Measurements from ENCODE around the gene RETSAT. TPM values are rescaled to one million over a fixed set of nuclear protein-coding genes. Genes with fewer than 3 reads are reported as not detected.

The RETSAT gene
- total and polyA plus RNA-seq, 2 of the 13 experiments (the other 11 are each of a cell fraction or from before 2014, with no cell fraction given): 46.7 to 61.0 TPM

- TF ChIP-seq NR2F1 (CRISPR knock-in tag; IDR thresholded peaks at IDR 0.05): no peak
- no peak for TF ChIP-seq TFE3 (CRISPR knock-in tag; IDR thresholded peaks at IDR 0.05)
- no peak for TF ChIP-seq HINFP (CRISPR knock-in tag; IDR thresholded peaks at IDR 0.05; ENCODE audit: low read depth)
- no peak for TF ChIP-seq DMAP1 (CRISPR knock-in tag; IDR thresholded peaks at IDR 0.05)
- no peak for TF ChIP-seq ZNF7 (CRISPR knock-in tag; IDR thresholded peaks at IDR 0.05)
- no peak for TF ChIP-seq ZNF703 (CRISPR knock-in tag; IDR thresholded peaks at IDR 0.05; ENCODE audit: borderline replicate concordance)
- no peak for TF ChIP-seq SP5 (CRISPR knock-in tag; IDR thresholded peaks at IDR 0.05; ENCODE audit: borderline replicate concordance, low read depth)
- no peak for TF ChIP-seq RERE (CRISPR knock-in tag; IDR thresholded peaks at IDR 0.05; ENCODE audit: low read depth)
- no peak for TF ChIP-seq ZNF597 (CRISPR knock-in tag; IDR thresholded peaks at IDR 0.05)
- no peak for TF ChIP-seq ZNF724P (CRISPR knock-in tag; IDR thresholded peaks at IDR 0.05; ENCODE audit: borderline replicate concordance)
- no peak for TF ChIP-seq ZBTB38 (CRISPR knock-in tag; IDR thresholded peaks at IDR 0.05)
- no peak for TF ChIP-seq SOX5 (CRISPR knock-in tag; IDR thresholded peaks at IDR 0.05; ENCODE audit: borderline replicate concordance)
- no peak for TF ChIP-seq AGO1 (IDR thresholded peaks at IDR 0.05; ENCODE audit: low read depth, low read length, poor library complexity, severe bottlenecking)
- no peak for TF ChIP-seq GLI4 (CRISPR knock-in tag; IDR thresholded peaks at IDR 0.05; ENCODE audit: borderline replicate concordance)
- no peak for TF ChIP-seq ZNF816 (CRISPR knock-in tag; IDR thresholded peaks at IDR 0.05; ENCODE audit: borderline replicate concordance)
- no peak for TF ChIP-seq TOPORS (CRISPR knock-in tag; IDR thresholded peaks at IDR 0.05)
- no peak for TF ChIP-seq ZMYM2 (CRISPR knock-in tag; IDR thresholded peaks at IDR 0.05)
- TF ChIP-seq ZNF746 (CRISPR knock-in tag; IDR thresholded peaks at IDR 0.05): no peak
- peak; percentile 24; the same call in 1 of the 2 replicates for TF ChIP-seq SALL1 (CRISPR knock-in tag; IDR thresholded peaks at IDR 0.05)
- no peak for TF ChIP-seq IKZF4 (CRISPR knock-in tag; IDR thresholded peaks at IDR 0.05; ENCODE audit: borderline replicate concordance, low read depth, not compliant biosample characterization)
- TF ChIP-seq AGO2 (optimal IDR thresholded peaks at IDR 0.05; ENCODE audit: low read depth, low read length): peak; percentile 7
These were observed 44.5 kb downstream of the RETSAT start (continued) for GRCh38 chr2:85309699-85310321.

Data from HepG2 (cell line).